ENCODE measurements around the gene ATF2. TPM values are rescaled to one million over a fixed set of nuclear protein-coding genes. Genes with fewer than 3 reads are reported as not detected.

Gene ATF2
- total and polyA plus RNA-seq, 7 donors, result 13.2 to 59.6 (median 46.0) TPM

DNA sequence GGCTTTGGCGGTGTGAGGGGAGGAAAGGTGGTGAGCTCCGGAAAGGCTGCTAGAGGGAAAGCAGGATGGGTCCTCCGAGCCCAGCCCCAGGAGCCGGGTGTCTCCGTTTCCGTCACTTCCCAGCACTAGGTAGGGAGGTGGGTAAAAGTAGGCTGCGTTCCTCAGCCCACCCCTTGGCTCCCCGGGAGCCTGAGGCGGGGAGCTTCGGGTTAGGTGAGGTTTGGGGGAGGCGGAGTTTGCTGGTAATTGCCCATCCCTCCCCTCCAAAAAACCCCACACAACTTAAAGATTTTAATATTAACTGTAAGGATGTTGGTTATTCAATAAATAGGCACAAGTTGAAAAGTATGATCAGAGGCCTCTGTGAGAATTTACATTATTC is 552 bp upstream of the ATF2 start:
- peak overlapping the region; percentile 93 to 99 (median 96) for H3K27ac ChIP-seq
- peak overlapping the region; percentile 73 to 98 (median 89) for H3K4me3 ChIP-seq
- no peak for DNase-seq
- H3K9me3 ChIP-seq, result no peaks in the 10 kb centered on the region
- TF ChIP-seq POLR2AphosphoS5 (IDR thresholded peaks at IDR 0.05) (peak in 1 of 4 donors; percentile 8), POLR2A (IDR thresholded peaks at IDR 0.05) (peak; percentile 34 to 47), EP300 (IDR thresholded peaks at IDR 0.05) (no peak)
- H3K4me1 ChIP-seq, result peaks cover 0 to 29% (median 21%) of the 10 kb centered on the region in 4 donors
- H3K36me3 ChIP-seq, result no peaks in the 10 kb centered on the region
- 0 to 1% methylated on average over 11 of the region's 11 CpGs for WGBS, 2 donors
- intact Hi-C loops (cut with DNase I), result loop anchor here (1.0 to 10.0 kb wide), 4 partner anchors 13 to 929 kb away; partner anchors contain the start of genes ATP5MC3 and HOXD12
- no peaks in the 10 kb centered on the region for H3K27me3 ChIP-seq

DNA sequence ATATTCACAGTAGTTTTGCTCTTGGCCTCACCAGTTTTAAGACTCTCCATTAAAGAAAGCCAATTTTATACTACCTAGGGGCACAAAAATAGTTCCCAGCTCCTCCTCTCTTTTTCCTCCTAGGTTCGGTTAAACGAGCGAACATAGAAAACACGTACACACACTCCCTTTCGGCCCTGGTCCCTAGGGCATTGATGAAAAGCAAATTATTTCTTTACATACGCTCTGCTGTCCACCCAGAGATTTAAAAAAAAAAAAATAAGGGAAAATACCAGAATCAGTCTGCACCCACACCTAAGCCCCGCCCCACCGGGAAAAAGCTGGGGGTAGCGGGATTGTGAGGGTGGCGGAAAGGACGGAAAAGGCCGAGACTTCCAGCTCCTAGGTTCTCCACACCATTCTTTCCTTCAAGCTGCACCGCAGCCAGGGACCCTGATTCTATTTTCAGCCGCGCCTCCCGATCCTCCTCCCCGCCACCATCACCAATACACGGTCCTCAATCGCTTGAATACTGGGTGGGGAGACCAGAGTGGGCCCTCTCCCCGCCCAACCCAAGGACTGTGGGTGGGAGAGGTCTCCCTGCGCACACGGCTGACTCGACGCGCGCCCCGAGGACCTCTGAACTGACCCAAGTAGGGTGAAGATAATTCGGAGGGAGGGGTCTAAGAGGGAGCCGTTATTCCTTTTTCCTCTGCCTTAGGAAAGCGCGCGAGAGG is 769 bp downstream of the ATF2 start:
- DNase-seq, result no peak
- WGBS, 2 donors, result 0% methylated on average over 32 of the region's 32 CpGs
- H3K36me3 ChIP-seq, result no peaks in the 10 kb centered on the region
- TF ChIP-seq EP300 (IDR thresholded peaks at IDR 0.05) (no peak), POLR2A (IDR thresholded peaks at IDR 0.05) (no peak), POLR2AphosphoS5 (IDR thresholded peaks at IDR 0.05) (no peak), CTCF (IDR thresholded peaks at IDR 0.05) (no peak)
- H3K27me3 ChIP-seq, result no peaks in the 10 kb centered on the region
- H3K9me3 ChIP-seq, result no peaks in the 10 kb centered on the region
- H3K27ac ChIP-seq, result peak overlapping the region; percentile 93 to 99 (median 96)
- peaks cover 0 to 35% (median 21%) of the 10 kb centered on the region in 4 donors for H3K4me1 ChIP-seq
- H3K4me3 ChIP-seq, result peak overlapping the region; percentile 73 to 98 (median 89)
- intact Hi-C loops (cut with DNase I), result loop anchor here (5.0 to 10.0 kb wide), 3 partner anchors 52 to 930 kb away; partner anchors contain the start of gene HOXD12

GRCh38 chr2:175166216-175166824 is 1.7 kb downstream of the ATF2 start:
- 63 to 69% methylated on average over 9 of the region's 9 CpGs for WGBS, 2 donors
- peaks cover 0 to 38% (median 21%) of the 10 kb centered on the region in 4 donors for H3K4me1 ChIP-seq
- intact Hi-C loops (cut with DNase I), result loop anchor here (5.0 to 10.0 kb wide), 3 partner anchors 52 to 931 kb away; partner anchors contain the start of gene HOXD12
- peak overlapping the region in 3 of 4 donors; percentile 73 to 98 (median 88) for H3K4me3 ChIP-seq
- no peaks in the 10 kb centered on the region for H3K27me3 ChIP-seq
- peak overlapping the region; percentile 93 to 99 (median 96) for H3K27ac ChIP-seq
- TF ChIP-seq POLR2A (IDR thresholded peaks at IDR 0.05) (no peak), EP300 (IDR thresholded peaks at IDR 0.05) (no peak), CTCF (IDR thresholded peaks at IDR 0.05) (no peak), POLR2AphosphoS5 (IDR thresholded peaks at IDR 0.05) (no peak)
- no peak for DNase-seq
- no peaks in the 10 kb centered on the region for H3K36me3 ChIP-seq
- H3K9me3 ChIP-seq, result no peaks in the 10 kb centered on the region

DNA sequence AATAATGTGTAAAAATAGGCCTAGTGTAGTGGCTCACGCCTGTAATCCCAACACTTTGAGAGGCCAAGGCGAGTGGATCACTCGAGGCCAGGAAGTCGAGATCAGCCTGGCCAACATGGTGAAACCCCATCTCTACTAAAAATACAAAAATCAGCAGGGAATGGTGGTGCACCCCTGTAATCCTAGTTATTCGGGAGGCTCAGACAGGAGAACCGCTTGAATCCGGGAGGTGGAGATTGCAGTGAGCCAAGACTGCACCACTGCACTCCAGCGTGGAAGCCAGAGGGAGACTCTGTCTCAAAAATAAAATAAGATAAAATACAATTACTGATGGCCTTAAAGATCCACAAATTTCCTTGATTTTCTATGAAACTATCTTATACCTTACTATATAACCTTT is 3.8 kb downstream of the ATF2 start:
- H3K9me3 ChIP-seq, result no peaks in the 10 kb centered on the region
- no peaks in the 10 kb centered on the region for H3K36me3 ChIP-seq
- no peak overlapping the region for H3K27ac ChIP-seq
- no peak overlapping the region for H3K4me3 ChIP-seq
- no peaks in the 10 kb centered on the region for H3K27me3 ChIP-seq
- intact Hi-C loops (cut with DNase I), result loop anchor here (10.0 kb wide), 1 partner anchor 49 kb away; no protein-coding TSS in a partner anchor
- DNase-seq, result no peak
- WGBS, 2 donors, result 95 to 96% methylated on average over 8 of the region's 8 CpGs
- TF ChIP-seq POLR2AphosphoS5 (IDR thresholded peaks at IDR 0.05) (no peak), CTCF (IDR thresholded peaks at IDR 0.05) (no peak), POLR2A (IDR thresholded peaks at IDR 0.05) (no peak), EP300 (IDR thresholded peaks at IDR 0.05) (no peak)
- H3K4me1 ChIP-seq, result peaks cover 0 to 41% (median 21%) of the 10 kb centered on the region in 4 donors

DNA sequence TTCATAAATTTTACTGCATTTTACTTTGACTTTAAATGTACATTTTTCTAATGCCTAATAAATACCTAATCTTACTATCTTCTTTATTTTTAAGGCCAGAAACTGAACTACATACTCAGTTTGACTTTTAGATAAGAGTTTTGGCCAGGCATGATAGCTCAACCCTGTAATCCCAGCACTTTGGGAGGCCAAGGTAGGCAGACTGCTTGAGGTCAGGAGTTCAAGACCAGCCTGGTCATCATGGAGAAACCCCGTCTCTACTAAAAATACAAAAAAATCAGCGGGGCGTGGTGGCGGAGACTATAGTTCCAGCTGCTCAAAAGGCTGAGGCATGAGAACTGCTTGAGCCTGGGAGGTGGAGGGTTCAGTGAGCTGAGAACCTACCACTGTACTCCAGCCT is 9.1 kb downstream of the ATF2 start:
- H3K4me1 ChIP-seq, result peaks cover 0 to 27% (median 16%) of the 10 kb centered on the region in 4 donors
- H3K9me3 ChIP-seq, result no peaks in the 10 kb centered on the region
- TF ChIP-seq CTCF (IDR thresholded peaks at IDR 0.05), result no peak
- TF ChIP-seq POLR2AphosphoS5 (IDR thresholded peaks at IDR 0.05), result no peak
- TF ChIP-seq POLR2A (IDR thresholded peaks at IDR 0.05), result no peak
- no peak for TF ChIP-seq EP300 (IDR thresholded peaks at IDR 0.05)
- no peaks in the 10 kb centered on the region for H3K27me3 ChIP-seq
- no peak overlapping the region for H3K27ac ChIP-seq
- H3K36me3 ChIP-seq, result no peaks in the 10 kb centered on the region
- WGBS, 2 donors, result 96 to 97% methylated on average over 4 of the region's 4 CpGs
- no peak for DNase-seq
- no peak overlapping the region for H3K4me3 ChIP-seq
- intact Hi-C loops (cut with DNase I), result no loop called here

Measured in sigmoid colon (tissue), 7 donors.